Measurements from ENCODE around the gene FADS2.
A peak's percentile ranks its signal among the peaks of the same experiment; 100 is the strongest.

FADS2 gene

DNA sequence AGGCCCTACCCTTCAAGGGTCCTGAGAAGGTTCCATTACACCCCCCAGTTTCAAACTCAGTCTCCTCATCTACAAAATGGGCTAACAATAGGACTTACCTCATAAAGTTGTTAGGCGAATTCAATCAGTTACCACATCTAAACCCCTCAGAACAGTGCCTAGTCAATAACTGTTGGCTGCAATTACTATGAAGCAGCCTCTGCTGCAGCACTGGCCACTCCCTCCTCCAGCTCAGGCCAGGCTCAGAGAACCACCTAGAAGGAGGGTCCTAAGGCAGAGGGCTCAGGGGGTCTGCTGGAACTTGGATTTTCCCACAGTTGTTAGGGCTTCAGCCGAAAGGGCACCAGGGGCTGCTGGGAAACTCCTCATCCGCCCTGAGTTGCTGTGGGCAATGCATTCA is 58.5 kb downstream of the FADS2 start:
- H3K9ac ChIP-seq (ENCODE audit: low read depth, low read length), result no peak overlapping the region
- no peaks in the 10 kb centered on the region for H3K27me3 ChIP-seq (ENCODE audit: control insufficient read depth, insufficient read depth, low read length)
- H3K9me3 ChIP-seq (replicated peaks; ENCODE audit: low read length), result peaks cover 5% of the 10 kb centered on the region
- peaks cover 44% of the 10 kb centered on the region for H3K4me1 ChIP-seq (ENCODE audit: control insufficient read depth, insufficient read depth, low read length)
- H3K36me3 ChIP-seq (ENCODE audit: insufficient read depth, low read length), result peaks cover 27% of the 10 kb centered on the region
- H3K4me2 ChIP-seq (ENCODE audit: low read length), result no peak overlapping the region
- H3K4me3 ChIP-seq (ENCODE audit: low read length), result no peak overlapping the region

- Histone ChIP-seq H3K36me3 (ENCODE audit: insufficient read depth, low read length) (peaks cover 26% of the 10 kb centered on the region), H3K4me1 (ENCODE audit: control insufficient read depth, insufficient read depth, low read length) (peaks cover 33% of the 10 kb centered on the region), H3K9me3 (replicated peaks; ENCODE audit: low read length) (peaks cover 5% of the 10 kb centered on the region), H3K9ac (ENCODE audit: low read depth, low read length) (peak overlapping the region; percentile 49), H3K4me3 (ENCODE audit: low read length) (peak overlapping the region; percentile 60), H3K4me2 (ENCODE audit: low read length) (peak overlapping the region; percentile 71), H3K27me3 (ENCODE audit: control insufficient read depth, insufficient read depth, low read length) (no peaks in the 10 kb centered on the region)
Observed at GRCh38 chr11:61887839-61888494, 59.9 kb downstream of the FADS2 start.

GRCh38 chr11:61888590-61888989 is 60.5 kb downstream of the FADS2 start:
- Histone ChIP-seq H3K4me2 (ENCODE audit: low read length) (peak overlapping the region; percentile 71), H3K9me3 (replicated peaks; ENCODE audit: low read length) (peaks cover 5% of the 10 kb centered on the region), H3K36me3 (ENCODE audit: insufficient read depth, low read length) (peaks cover 21% of the 10 kb centered on the region), H3K4me1 (ENCODE audit: control insufficient read depth, insufficient read depth, low read length) (peaks cover 33% of the 10 kb centered on the region), H3K9ac (ENCODE audit: low read depth, low read length) (peak overlapping the region; percentile 49), H3K4me3 (ENCODE audit: low read length) (peak overlapping the region; percentile 60), H3K27me3 (ENCODE audit: control insufficient read depth, insufficient read depth, low read length) (no peaks in the 10 kb centered on the region)

DNA sequence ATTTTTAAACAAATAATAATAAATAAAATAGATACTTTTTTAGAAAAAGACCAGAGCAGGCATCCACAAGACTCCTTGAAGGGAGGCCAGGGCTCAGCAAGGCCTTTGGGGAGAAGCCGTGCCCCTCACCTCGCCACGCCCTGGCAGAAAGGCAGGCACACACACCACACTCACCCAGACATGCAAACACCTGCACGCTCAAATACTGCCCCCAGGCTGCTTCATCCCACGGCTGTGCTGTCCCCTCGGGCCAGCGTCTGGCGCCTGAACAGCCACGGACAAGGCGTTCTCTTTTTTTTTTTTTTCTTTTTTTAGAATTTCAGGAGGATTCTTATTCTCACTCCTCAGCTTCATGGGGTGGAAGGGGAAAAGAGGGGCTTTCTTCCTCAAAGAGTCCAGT is 61.7 kb downstream of the FADS2 start:
- Histone ChIP-seq H3K9me3 (replicated peaks; ENCODE audit: low read length) (peaks cover 5% of the 10 kb centered on the region), H3K27me3 (ENCODE audit: control insufficient read depth, insufficient read depth, low read length) (no peaks in the 10 kb centered on the region), H3K36me3 (ENCODE audit: insufficient read depth, low read length) (peaks cover 15% of the 10 kb centered on the region), H3K9ac (ENCODE audit: low read depth, low read length) (peak overlapping the region; percentile 91), H3K4me2 (ENCODE audit: low read length) (peak overlapping the region; percentile 80), H3K4me1 (ENCODE audit: control insufficient read depth, insufficient read depth, low read length) (peaks cover 27% of the 10 kb centered on the region), H3K4me3 (ENCODE audit: low read length) (peak overlapping the region; percentile 93)

DNA sequence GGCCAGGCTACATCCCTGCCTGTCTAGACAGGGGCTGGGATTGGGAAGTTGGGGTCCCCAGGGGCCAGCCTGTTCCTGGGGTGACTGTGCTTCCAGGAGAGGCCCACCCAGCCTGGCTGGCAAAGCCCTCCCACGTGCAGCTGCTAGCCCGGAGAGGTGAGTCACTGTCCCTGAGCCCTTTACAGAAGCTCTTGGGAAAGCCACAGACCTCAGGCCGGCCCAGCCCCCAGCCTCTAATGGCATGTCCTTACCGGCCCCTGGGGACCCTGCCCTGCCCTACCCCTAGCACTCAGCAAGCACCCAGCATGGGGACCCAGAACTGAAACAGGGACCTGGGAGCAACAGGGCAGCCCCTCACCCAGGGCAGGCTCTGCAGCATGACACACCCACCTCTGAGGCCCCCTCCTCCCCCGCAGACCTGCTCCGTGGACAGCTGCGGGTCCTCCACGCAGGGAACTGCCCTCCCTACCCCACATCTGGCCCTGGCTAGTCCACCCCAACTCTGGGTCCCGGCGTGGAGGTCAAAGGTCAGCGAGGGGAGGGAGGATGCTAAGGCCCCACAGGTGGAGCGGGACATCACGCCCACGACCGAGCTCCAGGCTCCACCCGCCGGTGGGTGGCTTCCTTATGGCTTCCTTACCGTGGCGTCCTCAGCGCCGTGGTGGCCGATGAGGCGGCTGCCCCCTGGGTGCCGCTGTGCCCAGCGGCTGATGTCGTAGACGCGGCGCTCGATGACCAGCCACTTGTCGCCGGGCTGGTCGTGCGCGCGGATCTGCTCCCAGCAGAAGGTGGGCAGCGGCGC is 62.6 kb downstream of the FADS2 start:
- H3K9me3 ChIP-seq (replicated peaks; ENCODE audit: low read length), result peaks cover 5% of the 10 kb centered on the region
- peak overlapping the region; percentile 80 for H3K4me2 ChIP-seq (ENCODE audit: low read length)
- H3K4me3 ChIP-seq (ENCODE audit: low read length), result peak overlapping the region; percentile 93
- peaks cover 12% of the 10 kb centered on the region for H3K36me3 ChIP-seq (ENCODE audit: insufficient read depth, low read length)
- no peaks in the 10 kb centered on the region for H3K27me3 ChIP-seq (ENCODE audit: control insufficient read depth, insufficient read depth, low read length)
- peaks cover 18% of the 10 kb centered on the region for H3K4me1 ChIP-seq (ENCODE audit: control insufficient read depth, insufficient read depth, low read length)
- peak overlapping the region; percentile 91 for H3K9ac ChIP-seq (ENCODE audit: low read depth, low read length)

- Histone ChIP-seq H3K4me2 (ENCODE audit: low read length) (peak within 1 kb of the TSS; percentile 80), H3K4me3 (ENCODE audit: low read length) (peak within 1 kb of the TSS; percentile 93), H3K9me3 (replicated peaks; ENCODE audit: low read length) (peaks cover 5% of the 10 kb centered on the region), H3K4me1 (ENCODE audit: control insufficient read depth, insufficient read depth, low read length) (peaks cover 18% of the 10 kb centered on the region), H3K36me3 (ENCODE audit: insufficient read depth, low read length) (peaks cover 6% of the 10 kb centered on the region), H3K9ac (ENCODE audit: low read depth, low read length) (peak within 1 kb of the TSS; percentile 91), H3K27me3 (ENCODE audit: control insufficient read depth, insufficient read depth, low read length) (no peaks in the 10 kb centered on the region)
Observed at GRCh38 chr11:61891331-61892084, 63.4 kb downstream of the FADS2 start, which contains the start of gene FADS3. TSS of gene FADS3 (minus strand) at chr11:61891545. CDS start at chr11:61891381, 164 bp downstream.

- no peak overlapping the region for H3K9ac ChIP-seq (ENCODE audit: low read depth, low read length)
Observed at GRCh38 chr11:61892085-61892370, 63.9 kb downstream of the FADS2 start.

GRCh38 chr11:61893981-61894380 is 65.9 kb downstream of the FADS2 start:
- no peak overlapping the region for H3K4me2 ChIP-seq (ENCODE audit: low read length)
- H3K9ac ChIP-seq (ENCODE audit: low read depth, low read length), result no peak overlapping the region
- H3K27me3 ChIP-seq (ENCODE audit: control insufficient read depth, insufficient read depth, low read length), result no peaks in the 10 kb centered on the region
- no peaks in the 10 kb centered on the region for H3K9me3 ChIP-seq (replicated peaks; ENCODE audit: low read length)
- H3K36me3 ChIP-seq (ENCODE audit: insufficient read depth, low read length), result no peaks in the 10 kb centered on the region
- H3K4me1 ChIP-seq (ENCODE audit: control insufficient read depth, insufficient read depth, low read length), result no peaks in the 10 kb centered on the region
- no peak overlapping the region for H3K4me3 ChIP-seq (ENCODE audit: low read length)

More at GRCh38 chr11:61892085-61892370, 63.9 kb downstream of the FADS2 start:
- Histone ChIP-seq H3K4me3 (ENCODE audit: low read length) (peak overlapping the region; percentile 62), H3K4me2 (ENCODE audit: low read length) (peak overlapping the region; percentile 78), H3K36me3 (ENCODE audit: insufficient read depth, low read length) (peaks cover 1% of the 10 kb centered on the region), H3K4me1 (ENCODE audit: control insufficient read depth, insufficient read depth, low read length) (peaks cover 17% of the 10 kb centered on the region), H3K9me3 (replicated peaks; ENCODE audit: low read length) (no peaks in the 10 kb centered on the region), H3K27me3 (ENCODE audit: control insufficient read depth, insufficient read depth, low read length) (no peaks in the 10 kb centered on the region)

- Histone ChIP-seq H3K9ac (ENCODE audit: low read depth, low read length) (no peak overlapping the region), H3K9me3 (replicated peaks; ENCODE audit: low read length) (no peaks in the 10 kb centered on the region), H3K4me1 (ENCODE audit: control insufficient read depth, insufficient read depth, low read length) (no peaks in the 10 kb centered on the region), H3K4me2 (ENCODE audit: low read length) (no peak overlapping the region), H3K27me3 (ENCODE audit: control insufficient read depth, insufficient read depth, low read length) (no peaks in the 10 kb centered on the region), H3K36me3 (ENCODE audit: insufficient read depth, low read length) (no peaks in the 10 kb centered on the region), H3K4me3 (ENCODE audit: low read length) (no peak overlapping the region)
Observed at GRCh38 chr11:61895046-61895717, 67.1 kb downstream of the FADS2 start.

- Histone ChIP-seq H3K36me3 (ENCODE audit: insufficient read depth, low read length) (no peaks in the 10 kb centered on the region), H3K9me3 (replicated peaks; ENCODE audit: low read length) (no peaks in the 10 kb centered on the region), H3K27me3 (ENCODE audit: control insufficient read depth, insufficient read depth, low read length) (no peaks in the 10 kb centered on the region), H3K4me3 (ENCODE audit: low read length) (no peak overlapping the region), H3K4me1 (ENCODE audit: control insufficient read depth, insufficient read depth, low read length) (no peaks in the 10 kb centered on the region), H3K9ac (ENCODE audit: low read depth, low read length) (no peak overlapping the region), H3K4me2 (ENCODE audit: low read length) (no peak overlapping the region)
Observed at GRCh38 chr11:61895718-61896059, 67.6 kb downstream of the FADS2 start.
